ENCODE data around the gene FADS1.

GRCh38 chr11:61775106-61775505 is 41.7 kb downstream of the FADS1 start:
- TF ChIP-seq POLR2A (IDR thresholded peaks at IDR 0.05; ENCODE audit: low read depth, low read length) (no peak), CTCF (IDR thresholded peaks at IDR 0.05; ENCODE audit: extremely low read depth in 1 of 2, insufficient read depth in 1 of 2, low read depth in 1 of 2, low read length in 2 of 2) (no peak), JUN (IDR thresholded peaks at IDR 0.05; ENCODE audit: borderline replicate concordance, insufficient read depth, insufficient read length, low read depth) (no peak), EZH2 (IDR thresholded peaks at IDR 0.05; ENCODE audit: borderline replicate concordance, low read depth, low read length, severe bottlenecking) (no peak), POLR2AphosphoS5 (IDR thresholded peaks at IDR 0.05; ENCODE audit: insufficient read depth, low read depth, low read length) (no peak), MAX (IDR thresholded peaks at IDR 0.05; ENCODE audit: insufficient read depth, insufficient read length) (no peak), GATA2 (IDR thresholded peaks at IDR 0.05; ENCODE audit: insufficient read depth, insufficient read length, low read depth, low read length) (no peak), FOS (IDR thresholded peaks at IDR 0.05; ENCODE audit: borderline replicate concordance, insufficient read depth, low read length) (no peak)

All from endothelial cell of umbilical vein (primary cell).